HCT116 (cell line): Measurements from ENCODE around the gene EPHB2. TPM values are rescaled to one million over a fixed set of nuclear protein-coding genes. Genes with fewer than 3 reads are reported as not detected.

Experiments used
- ATAC-seq: fragments of 200-7000 bp; cut with Tn5 transposase; 2 replicates; pipeline ENCODE4 v1.9.1; 2020; ENCODE audit warnings: mild to moderate bottlenecking, moderate library complexity
- BruUV-seq: library from RNA; stranded (reverse); fragments of 400-500 nt; replicated peaks from 2 replicates; lab custom pipeline; 2021; lab: Mats Ljungman, UMichigan
- CTCF ChIA-PET: fragments of 300-600 bp; sonication (Branson Sonifier 250); formaldehyde crosslinking; loops from one replicate; lab custom pipeline; 2021; ENCODE audit warnings: antibody characterized with exemption; lab: Charles Lee
- POLR2A ChIA-PET: fragments of 300-600, 350-600 bp; sonication (Branson Sonifier 250); formaldehyde crosslinking; loops from one replicate; lab custom pipeline; 2021; ENCODE audit warnings: antibody characterized with exemption; lab: Charles Lee
- RAD21 ChIA-PET, 2 experiments: fragments of 300-600 bp; sonication (Branson Sonifier 250); formaldehyde crosslinking; loops; one replicate each; lab custom pipeline; 2023; ENCODE audit warnings: low total read pairs in 2 of 2; ENCODE audit not compliant: uncharacterized antibody in 2 of 2, unreplicated experiment in 2 of 2, low non-redundant PET in 1 of 2; lab: Charles Lee
- DNase-seq: peaks from one replicate; pipeline ENCODE4 v3.0.0-alpha.2; 2010; ENCODE audit warnings: low read depth, low spot score
- H2AFZ ChIP-seq: fragments of 200-600 bp; shearing (Covaris generic), sonication (generic); 2 replicates; pipeline ENCODE4 v1.6.1; 2017; ENCODE audit warnings: low read depth, mixed run types, mixed read lengths, antibody characterized with exemption, low read length; ENCODE audit not compliant: poor library complexity, severe bottlenecking
- H3K27ac ChIP-seq: 2 replicates; pipeline ENCODE4 v1.5.1; 2012; ENCODE audit warnings: low read depth, low read length
- H3K27me3 ChIP-seq: fragments of 200-600 bp; sonication (generic); 2 replicates; pipeline ENCODE4 v1.6.1; 2016; ENCODE audit warnings: mixed run types, low read length, mixed read lengths; ENCODE audit not compliant: insufficient read depth
- H3K36me3 ChIP-seq, 2 experiments: fragments of 200-500 bp in 1 of 2; fragments of 200-600 bp in 1 of 2; sonication (Bioruptor generic) in 1 of 2; sonication (generic) in 1 of 2; 2 replicates each; pipeline versions ENCODE4 v1.5.1 to v1.6.1; 2014 to 2016; ENCODE audit warnings: low read length in 2 of 2, inconsistent platforms in 1 of 2, mixed read lengths in 1 of 2, mixed run types in 1 of 2; ENCODE audit not compliant: insufficient read depth in 2 of 2, control insufficient read depth in 1 of 2
- H3K4me1 ChIP-seq, 2 experiments: fragments of 200-600 bp in 1 of 2; sonication (generic) in 1 of 2; 2 replicates each; pipeline versions ENCODE4 v1.5.1 to v1.6.1; 2012 to 2017; ENCODE audit warnings: low read length in 2 of 2, inconsistent platforms in 1 of 2, mild to moderate bottlenecking in 1 of 2, mixed read lengths in 1 of 2, mixed run types in 1 of 2, moderate library complexity in 1 of 2; ENCODE audit not compliant: insufficient read depth in 2 of 2, control insufficient read depth in 1 of 2
- H3K4me2 ChIP-seq: fragments of 200-600 bp; sonication (generic); 2 replicates; pipeline ENCODE4 v1.6.1; 2017; ENCODE audit warnings: mixed run types, low read length, mixed read lengths
- H3K4me3 ChIP-seq, 2 experiments: fragments of 200-600 bp in 1 of 2; sonication (generic) in 1 of 2; replicated peaks in 1 of 2; 2 replicates each; pipeline ENCODE4 v1.5.1; 2011 to 2016; ENCODE audit warnings: low read length in 2 of 2, control low read depth in 1 of 2, low read depth in 1 of 2, mild to moderate bottlenecking in 1 of 2, mixed read lengths in 1 of 2, mixed run types in 1 of 2
- H3K79me2 ChIP-seq: fragments of 200-600 bp; sonication (generic); 2 replicates; pipeline ENCODE4 v1.6.1; 2017; ENCODE audit warnings: mild to moderate bottlenecking, mixed run types, low read length, moderate library complexity, mixed read lengths; ENCODE audit not compliant: insufficient read depth
- H3K9ac ChIP-seq: fragments of 200-600 bp; sonication (generic); 2 replicates; pipeline ENCODE4 v1.6.1; 2016; ENCODE audit warnings: low read length, mixed read lengths
- H3K9me2 ChIP-seq: fragments of 200-600 bp; sonication (generic), shearing (Covaris generic); 2 replicates; pipeline ENCODE4 v1.6.1; 2017; ENCODE audit warnings: mixed run types, mild to moderate bottlenecking, moderate library complexity; ENCODE audit not compliant: insufficient read depth
- H3K9me3 ChIP-seq, 2 experiments: fragments of 200-500 bp in 1 of 2; fragments of 200-600 bp in 1 of 2; sonication (Bioruptor generic) in 1 of 2; sonication (generic) in 1 of 2; 2 replicates each; pipeline ENCODE4 v1.6.1; 2014 to 2017; ENCODE audit warnings: low read length in 2 of 2, mixed read lengths in 2 of 2, inconsistent platforms in 1 of 2, low read depth in 1 of 2, mild to moderate bottlenecking in 1 of 2, mixed run types in 1 of 2, moderate library complexity in 1 of 2; ENCODE audit not compliant: control insufficient read depth in 1 of 2, insufficient read depth in 1 of 2
- H4K20me1 ChIP-seq: fragments of 200-600 bp; sonication (generic), shearing (Covaris generic); 2 replicates; pipeline ENCODE4 v1.6.1; 2017; ENCODE audit warnings: mixed run types, mild to moderate bottlenecking, moderate library complexity; ENCODE audit not compliant: insufficient read depth
- CBX3 ChIP-seq: IDR thresholded peaks from 2 replicates; pipeline ENCODE4 v1.6.1; 2012; ENCODE audit warnings: low read depth
- YY1 ChIP-seq: IDR thresholded peaks from 2 replicates; pipeline ENCODE4 v1.6.1; 2011; ENCODE audit warnings: low read length, low read depth, moderate library complexity, mild to moderate bottlenecking; ENCODE audit not compliant: insufficient replicate concordance; ENCODE audit errors: extremely low read depth
- ZBTB33 ChIP-seq: IDR thresholded peaks from 2 replicates; pipeline ENCODE4 v1.6.1; 2011; ENCODE audit warnings: mild to moderate bottlenecking, low read length, moderate library complexity; ENCODE audit not compliant: insufficient replicate concordance; ENCODE audit errors: extremely low read depth
- intact Hi-C: fragments of 100-400 bp; cut with micrococcal nuclease; formaldehyde crosslinking; loops from 2 replicates; pipeline ENCODE4 v1.10.0; 2022
- total RNA-seq: library from RNA; stranded (reverse); gene quantifications from one replicate; pipeline ENCODE4 v1.2.1, GENCODE V29; 2021; ENCODE audit not compliant: unreplicated experiment
- TF ChIP-seq, protein P1 (sequence below): IDR thresholded peaks from 2 replicates; pipeline ENCODE4 v1.6.1; 2012

EPHB2 gene
- total RNA-seq, 1 experiment from 2014 or later: 19.5 TPM

DNA sequence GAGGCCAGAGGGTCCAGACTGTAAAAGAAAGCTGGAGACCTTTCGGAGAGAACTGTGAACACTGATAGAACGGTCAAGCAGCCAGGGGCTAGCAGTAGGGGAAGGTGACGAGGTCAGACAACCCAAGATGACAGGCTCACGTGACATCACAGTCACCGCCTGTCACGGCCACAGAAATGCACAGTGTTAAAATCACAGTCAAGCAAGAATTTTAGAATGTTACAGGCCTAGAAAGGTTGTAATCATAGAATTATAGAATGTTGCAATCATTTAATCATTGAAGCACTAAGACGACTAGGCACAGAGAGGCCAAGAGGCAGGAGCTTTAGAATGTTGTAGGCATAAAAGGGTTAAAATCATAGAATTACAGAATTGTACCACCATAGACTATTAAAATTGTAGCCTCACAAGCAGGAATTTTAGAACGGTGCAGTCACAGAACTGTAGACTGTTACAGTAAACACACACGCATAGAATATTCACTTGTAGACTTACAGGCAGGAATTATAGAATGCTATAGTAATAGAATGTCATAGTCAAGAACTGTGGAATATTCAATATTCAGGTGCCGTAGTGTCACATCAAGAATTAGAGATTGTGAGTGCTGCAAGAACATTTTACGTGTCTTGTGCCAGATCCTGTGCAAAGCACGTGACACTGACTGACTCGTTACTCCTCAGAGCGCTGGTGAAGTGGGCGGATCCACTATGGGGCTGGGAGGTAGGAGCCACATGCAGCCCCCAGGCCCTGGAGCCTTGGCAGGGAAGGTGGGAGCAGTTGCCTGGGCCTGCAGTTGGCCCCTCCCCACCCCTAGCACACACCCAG, 118.1 kb downstream of the EPHB2 start:
- no peaks in the 10 kb centered on the region for H3K79me2 ChIP-seq
- H3K4me3 ChIP-seq: no peak overlapping the region
- no peaks in the 10 kb centered on the region for H4K20me1 ChIP-seq
- RAD21 ChIA-PET: no interaction called here
- no peaks in the 10 kb centered on the region for H3K9me3 ChIP-seq
- H3K9me2 ChIP-seq: no peaks in the 10 kb centered on the region
- ATAC-seq (no peak), DNase-seq (no peak)
- peak overlapping the region; percentile 78 for H3K4me2 ChIP-seq
- H3K36me3 ChIP-seq: no peaks in the 10 kb centered on the region
- intact Hi-C loops: no loop called here
- POLR2A ChIA-PET: no interaction called here
- H3K27ac ChIP-seq: peak overlapping the region; percentile 31; the same call in 1 of the 2 replicates
- CTCF ChIA-PET: interaction anchor here (0.9 kb wide), 1 partner anchor 33 kb away, joined by 3 read pairs; no protein-coding TSS in a partner anchor
- H3K27me3 ChIP-seq: no peaks in the 10 kb centered on the region
- H3K9ac ChIP-seq: peak overlapping the region; percentile 59
- peaks cover 68 to 92% of the 10 kb centered on the region in 2 experiments for H3K4me1 ChIP-seq
- H2AFZ ChIP-seq: no peak overlapping the region
- TF ChIP-seq, protein P1, sequence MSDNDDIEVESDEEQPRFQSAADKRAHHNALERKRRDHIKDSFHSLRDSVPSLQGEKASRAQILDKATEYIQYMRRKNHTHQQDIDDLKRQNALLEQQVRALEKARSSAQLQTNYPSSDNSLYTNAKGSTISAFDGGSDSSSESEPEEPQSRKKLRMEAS: peak; percentile 31; the same call in 1 of the 2 replicates
- no peak for TF ChIP-seq CBX3
- TF ChIP-seq YY1: no peak
- TF ChIP-seq ZBTB33: no peak
- no TSS peak for BruUV-seq
